K562 (cell line): ENCODE measurements around the gene SYTL5. TPM values are rescaled to one million over a fixed set of nuclear protein-coding genes. Genes with fewer than 3 reads are reported as not detected.
A peak's percentile ranks its signal among the peaks of the same experiment; 100 is the strongest.

Experiments used
- ATAC-seq: fragments of 200-7000 bp; cut with Tn5 transposase; 3 replicates; pipeline ENCODE4 v1.9.1; 2020; ENCODE audit warnings: moderate library complexity
- BruUV-seq: library from RNA; stranded (reverse); fragments of 400-500 nt; replicated peaks from 2 replicates; lab custom pipeline; 2021; lab: Mats Ljungman, UMichigan
- CTCF ChIA-PET: fragments of 300-600 bp; formaldehyde crosslinking; extraction: SDS; loops from one replicate; lab custom pipeline; 2021; ENCODE audit warnings: low intra/inter-chr PET ratio; lab: Yijun Ruan, JAX
- POLR2A ChIA-PET: fragments of 300-600, 350-650 bp; sonication (Branson Sonifier 250); formaldehyde crosslinking; extraction: SDS; loops from one replicate; lab custom pipeline; 2021; ENCODE audit warnings: antibody characterized with exemption, inconsistent platforms; lab: Yijun Ruan, JAX
- DNase-seq, 4 experiments: peaks; one replicate each; pipeline versions ENCODE4 v3.0.0 to v3.0.0-alpha.2; 2011 to 2018; ENCODE audit warnings: low spot score in 3 of 4, mixed read lengths in 3 of 4; ENCODE audit errors: extremely low read depth in 1 of 4
- FAIRE-seq: peaks from 2 replicates; lab custom pipeline; 2011; peaks lifted over from hg19 to GRCh38; lab: Jason Lieb, UNC
- H2AFZ ChIP-seq: 2 replicates; pipeline ENCODE4 v1.6.0; 2011; ENCODE audit warnings: low read depth, low read length, control low read depth, inconsistent platforms
- H3K27ac ChIP-seq: fragments of 200-600 bp; 3 replicates; pipeline ENCODE4 v1.8.0; 2011; ENCODE audit warnings: low read depth, mild to moderate bottlenecking, control low read depth, inconsistent platforms, low read length, moderate library complexity, mixed read lengths; ENCODE audit errors: extremely low read depth
- H3K27me3 ChIP-seq, 2 experiments: fragments of 300-600 bp in 1 of 2; 2 replicates in 1 of 2; 3 replicates in 1 of 2; pipeline versions ENCODE4 v1.6.0 to v1.8.0; 2011; ENCODE audit warnings: inconsistent platforms in 2 of 2, low read length in 2 of 2, mild to moderate bottlenecking in 1 of 2, mixed read lengths in 1 of 2, moderate library complexity in 1 of 2; ENCODE audit not compliant: control insufficient read depth in 2 of 2, insufficient read depth in 2 of 2
- H3K36me3 ChIP-seq: fragments of 300-600 bp; 3 replicates; pipeline ENCODE4 v1.8.0; 2011; ENCODE audit warnings: mild to moderate bottlenecking, low read length, inconsistent platforms; ENCODE audit not compliant: control insufficient read depth, insufficient read depth
- H3K4me1 ChIP-seq, 2 experiments: fragments of 200-600 bp in 1 of 2; replicated peaks in 1 of 2; 2 replicates in 1 of 2; 3 replicates in 1 of 2; pipeline versions ENCODE4 v1.5.1 to v1.8.0; 2011; ENCODE audit warnings: inconsistent platforms in 2 of 2, low read length in 2 of 2, mild to moderate bottlenecking in 1 of 2, mixed read lengths in 1 of 2, moderate library complexity in 1 of 2; ENCODE audit not compliant: control insufficient read depth in 2 of 2, insufficient read depth in 2 of 2
- H3K4me2 ChIP-seq: 2 replicates; pipeline ENCODE4 v1.6.1; 2011; ENCODE audit warnings: low read length, control low read depth, inconsistent platforms, mixed read lengths; ENCODE audit not compliant: insufficient read depth
- H3K4me3 ChIP-seq: fragments of 200-600 bp; sonication (generic), shearing (Covaris generic); 2 replicates; pipeline ENCODE4 v1.5.1; 2016; ENCODE audit warnings: control low read depth, inconsistent platforms
- H3K79me2 ChIP-seq: fragments of 200-600 bp; 3 replicates; pipeline ENCODE4 v1.8.0; 2011; ENCODE audit warnings: low read length, inconsistent platforms; ENCODE audit not compliant: control insufficient read depth, insufficient read depth
- H3K9ac ChIP-seq, 2 experiments: 2 replicates each; pipeline versions ENCODE4 v1.6.0 to v1.6.1; 2011; ENCODE audit warnings: low read depth in 2 of 2, low read length in 2 of 2, control low read depth in 1 of 2, inconsistent platforms in 1 of 2, mild to moderate bottlenecking in 1 of 2, mixed read lengths in 1 of 2; ENCODE audit not compliant: insufficient read depth in 1 of 2
- H3K9me1 ChIP-seq: one replicate; pipeline ENCODE4 v1.6.0; 2011; ENCODE audit warnings: inconsistent platforms, mild to moderate bottlenecking, low read length, moderate library complexity; ENCODE audit not compliant: control insufficient read depth, insufficient read depth
- H3K9me3 ChIP-seq: replicated peaks from 2 replicates; pipeline ENCODE4 v1.5.1; 2011; ENCODE audit warnings: low read depth, low read length, inconsistent platforms; ENCODE audit not compliant: control insufficient read depth, insufficient read depth
- H4K20me1 ChIP-seq: replicated peaks from 2 replicates; pipeline ENCODE4 v1.6.1; 2011; ENCODE audit warnings: low read length, inconsistent platforms, mixed read lengths; ENCODE audit not compliant: control insufficient read depth, insufficient read depth
- ARID1B ChIP-seq: fragments of 450-650 bp; IDR thresholded peaks from 2 replicates; pipeline ENCODE4 v1.6.1; 2016; ENCODE audit warnings: antibody characterized with exemption, mild to moderate bottlenecking, inconsistent platforms
- C11orf30 ChIP-seq: fragments of 450-650 bp; IDR thresholded peaks from 2 replicates; pipeline ENCODE4 v1.6.1; 2016; ENCODE audit warnings: low read depth, mild to moderate bottlenecking
- CBFA2T2 ChIP-seq: fragments of 450-650 bp; conservative IDR thresholded peaks from 2 replicates; pipeline ENCODE4 v1.6.1; 2017; ENCODE audit warnings: mild to moderate bottlenecking
- CEBPG ChIP-seq, 3 experiments: fragments of 200-800 bp in 1 of 3; sonication (Bioruptor generic) in 1 of 3; sonication (generic) in 1 of 3; formaldehyde crosslinking in 1 of 3; IDR thresholded peaks in 2 of 3; conservative IDR thresholded peaks in 1 of 3; 2 replicates each; pipeline versions ENCODE4 v1.6.1 to v1.8.0; 2016 to 2022; ENCODE audit warnings: missing compliant biosample characterization in 2 of 3, missing genetic modification characterization in 2 of 3, mild to moderate bottlenecking in 1 of 3, missing genetic modification reagents in 1 of 3
- DPF2 ChIP-seq: fragments of 450-650 bp; IDR thresholded peaks from 2 replicates; pipeline ENCODE4 v1.6.1; 2016
- FOSL1 ChIP-seq: fragments of 200-800 bp; sonication (Bioruptor generic); conservative IDR thresholded peaks from 2 replicates; pipeline ENCODE4 v1.6.1; 2016; ENCODE audit warnings: missing genetic modification characterization, missing compliant biosample characterization
- ID3 ChIP-seq, 2 experiments: fragments of 250-450 bp in 1 of 2; fragments of 450-650 bp in 1 of 2; sonication (Bioruptor Pico) in 1 of 2; IDR thresholded peaks; 2 replicates each; pipeline versions ENCODE4 v1.6.1 to v1.8.0; 2016 to 2021; ENCODE audit warnings: mild to moderate bottlenecking in 2 of 2, moderate library complexity in 2 of 2, missing compliant biosample characterization in 1 of 2, missing genetic modification characterization in 1 of 2
- KHSRP ChIP-seq: fragments of 450-650 bp; IDR thresholded peaks from 2 replicates; pipeline ENCODE4 v1.6.1; 2017
- MEIS2 ChIP-seq: fragments of 450-650 bp; IDR thresholded peaks from 2 replicates; pipeline ENCODE4 v1.6.1; 2014; ENCODE audit warnings: mild to moderate bottlenecking; ENCODE audit not compliant: partially characterized antibody
- MYBL2 ChIP-seq, 2 experiments: fragments of 450-650 bp in 1 of 2; sonication (generic) in 1 of 2; formaldehyde crosslinking in 1 of 2; IDR thresholded peaks; 2 replicates each; pipeline versions ENCODE4 v1.6.1 to v1.8.1; 2017 to 2022; ENCODE audit warnings: borderline replicate concordance in 1 of 2, inconsistent platforms in 1 of 2, low read depth in 1 of 2, mild to moderate bottlenecking in 1 of 2, missing genetic modification reagents in 1 of 2, moderate library complexity in 1 of 2
- PRDM10 ChIP-seq: fragments of 450-650 bp; IDR thresholded peaks from 2 replicates; pipeline ENCODE4 v1.6.1; 2018; ENCODE audit not compliant: partially characterized antibody
- TEAD4 ChIP-seq, 2 experiments: sonication (generic) in 1 of 2; formaldehyde crosslinking in 1 of 2; IDR thresholded peaks; 2 replicates each; pipeline versions ENCODE4 v1.6.1 to v1.8.0; 2012 to 2022; ENCODE audit warnings: borderline replicate concordance in 1 of 2, inconsistent platforms in 1 of 2, low read length in 1 of 2, mild to moderate bottlenecking in 1 of 2, missing genetic modification reagents in 1 of 2
- ZBTB26 ChIP-seq: fragments of 450-650 bp; formaldehyde crosslinking; IDR thresholded peaks from 2 replicates; pipeline ENCODE4 v1.4.0; 2022; ENCODE audit warnings: missing genetic modification characterization
- ZBTB8A ChIP-seq: fragments of 450-650 bp; IDR thresholded peaks from 2 replicates; pipeline ENCODE4 v1.6.1; 2018; ENCODE audit warnings: mild to moderate bottlenecking, moderate library complexity; ENCODE audit not compliant: partially characterized antibody
- ZFPM2 ChIP-seq: fragments of 250-450 bp; sonication (Bioruptor Pico); IDR thresholded peaks from 2 replicates; pipeline ENCODE4 v1.5.1; 2022; ENCODE audit warnings: mild to moderate bottlenecking
- ZNF57 ChIP-seq: fragments of 450-650 bp; formaldehyde crosslinking; IDR thresholded peaks from 2 replicates; pipeline ENCODE4 v1.4.0; 2020; ENCODE audit warnings: mild to moderate bottlenecking, moderate library complexity
- WGBS: fragments of 100-300 bp; shearing (Covaris generic); methylation state at CpG from one replicate; pipeline ENCODE4 v1.1.6; 2016; ENCODE audit warnings: low coverage, mixed read lengths; ENCODE audit not compliant: insufficient coverage; ENCODE audit errors: missing lambda C conversion rate; 5-methylcytosine and 5-hydroxymethylcytosine counted together
- in situ Hi-C: fragments of 300-500 bp; cut with MboI; formaldehyde crosslinking; loops from 4 replicates; pipeline ENCODE4 v1.15.0; 2018; ENCODE audit warnings: inconsistent platforms, mixed read lengths
- intact Hi-C: fragments of 100-400 bp; cut with micrococcal nuclease; formaldehyde crosslinking; loops from 2 replicates; pipeline ENCODE4 v1.14.2; 2022
- polyA plus RNA-seq, 8 experiments: library from polyadenylated mRNA; depleted of rRNA in 4 of 8; stranded (reverse) in 5 of 8; unstranded in 3 of 8; fragments of >200 nt; fragmentation: Nextera tagmentation in 2 of 8; fragmentation: Illumina TruSeq in 1 of 8; extraction: Ambion mirVana in 2 of 8; extraction: Trizol in 1 of 8; gene quantifications; 2 replicates each; pipeline versions ENCODE4 v1.2.1 to v1.2.3, GENCODE V29; 2011 to 2014; ENCODE audit warnings: inconsistent platforms in 1 of 8, missing spikeins in 1 of 8
- total RNA-seq, 7 experiments: library from RNA; depleted of rRNA in 6 of 7; stranded (reverse); fragments of >200 nt in 6 of 7; fragmentation: Illumina TruSeq in 2 of 7; extraction: Trizol in 2 of 7; gene quantifications; 2 replicates each; pipeline versions ENCODE4 v1.2.1 to v1.2.3, GENCODE V29; 2011 to 2021; ENCODE audit warnings: low replicate concordance in 1 of 7

Gene SYTL5
- total and polyA plus RNA-seq, 9 of the 15 experiments (the other 6 are each of a cell fraction or from before 2014, with no cell fraction given) = 0.01 to 0.25 (median 0.09) TPM

- TF ChIP-seq DPF2 (0 out of 2 replicates have a peak, but pooled peaks have one; percentile 28), CBFA2T2 (peak; percentile 36; the same call in 1 of the 2 replicates), FOSL1 (tag) (peak; percentile 84), CEBPG (CRISPR knock-in tag; IDR thresholded peaks at IDR 0.05) (no peak), CEBPG (tag; conservative IDR thresholded peaks at IDR 0.05 in 1 of 2, IDR thresholded peaks at IDR 0.05 in 1 of 2) (no peak), ID3 (CRISPR knock-in tag; IDR thresholded peaks at IDR 0.05) (no peak), ID3 (tag; IDR thresholded peaks at IDR 0.05) (no peak), MYBL2 (IDR thresholded peaks at IDR 0.05; ENCODE audit: low read depth) (no peak), MYBL2 (CRISPR knock-in tag; IDR thresholded peaks at IDR 0.05; ENCODE audit: borderline replicate concordance) (no peak), ARID1B (peak; percentile 81), TEAD4 (IDR thresholded peaks at IDR 0.05; ENCODE audit: low read length) (peak; percentile 50; the same call in 1 of the 2 replicates), TEAD4 (CRISPR knock-in tag; IDR thresholded peaks at IDR 0.05; ENCODE audit: borderline replicate concordance) (no peak), MEIS2 (peak; percentile 73)
Measured at GRCh38 chrX:38066934-38067333, 60.6 kb downstream of the SYTL5 start (continued).

GRCh38 chrX:38069273-38069672 lies 62.9 kb downstream of the SYTL5 start:
- Histone ChIP-seq H4K20me1 (no peaks in the 10 kb centered on the region), H3K9me1 (no peaks in the 10 kb centered on the region), H3K36me3 (no peaks in the 10 kb centered on the region), H3K4me1 (no peaks in the 10 kb centered on the region; a peak in 1 of 5 replicates), H3K27me3 (no peaks in the 10 kb centered on the region), H3K79me2 (no peaks in the 10 kb centered on the region), H3K4me2 (no peak overlapping the region), H3K4me3 (no peak overlapping the region), H2AFZ (no peak overlapping the region), H3K27ac (no peak overlapping the region), H3K9me3 (no peaks in the 10 kb centered on the region), H3K9ac (no peak overlapping the region)
- DNase-seq = no peak
- POLR2A ChIA-PET = no interaction called here
- 15% methylated on average over 3 of the region's 3 CpGs for WGBS
- CTCF ChIA-PET = no interaction called here
- ATAC-seq = no peak
- in situ Hi-C loops = no loop called here
- no TSS peak for BruUV-seq
- intact Hi-C loops = no loop called here
- no peak for FAIRE-seq
- TF ChIP-seq ZBTB26 (no peak), ZNF57 (CRISPR knock-in tag) (no peak), KHSRP (no peak), PRDM10 (no peak), ZBTB8A (no peak), ZFPM2 (CRISPR knock-in tag) (no peak), C11orf30 (no peak)
